GM12878 (cell line): ENCODE results near the gene PTPRJ. TPM values are rescaled to one million over a fixed set of nuclear protein-coding genes. Genes with fewer than 3 reads are reported as not detected.

ENCODE experiments used
- ATAC-seq: fragments of 200-7000 bp; cut with Tn5 transposase; 3 replicates; pipeline ENCODE4 v1.9.1; 2020; ENCODE audit warnings: mild to moderate bottlenecking, moderate library complexity
- BruUV-seq: library from RNA; stranded (reverse); fragments of 400-500 nt; replicated peaks from 2 replicates; lab custom pipeline; 2021; lab: Mats Ljungman, UMichigan
- CTCF ChIA-PET: fragments of 300-600 bp; sonication (Branson Sonifier 250); formaldehyde crosslinking; extraction: SDS; loops from one replicate; lab custom pipeline; 2021; ENCODE audit warnings: inconsistent platforms; lab: Yijun Ruan, JAX
- POLR2A ChIA-PET: fragments of 350-600 bp; formaldehyde crosslinking; extraction: SDS; loops from one replicate; lab custom pipeline; 2021; ENCODE audit warnings: inconsistent platforms; lab: Charles Lee
- RAD21 ChIA-PET: fragments of 300-600 bp; sonication (Branson Sonifier 250); formaldehyde crosslinking; loops from one replicate; lab custom pipeline; 2023; ENCODE audit warnings: antibody characterized with exemption; ENCODE audit not compliant: unreplicated experiment; lab: Charles Lee
- SMC1A ChIA-PET: fragments of 300-600 bp; sonication (Branson Sonifier 250); formaldehyde crosslinking; loops from one replicate; lab custom pipeline; 2023; ENCODE audit not compliant: unreplicated experiment, uncharacterized antibody; lab: Charles Lee
- DNase-seq: peaks from one replicate; pipeline ENCODE4 v3.0.0-alpha.2; 2011; ENCODE audit warnings: low read depth, low spot score
- FAIRE-seq: peaks from 3 replicates; lab custom pipeline; 2011; peaks lifted over from hg19 to GRCh38; lab: Jason Lieb, UNC
- H2AFZ ChIP-seq: 2 replicates; pipeline ENCODE4 v1.6.0; 2011; ENCODE audit warnings: low read depth, low read length, control low read depth; ENCODE audit not compliant: control insufficient read depth
- H3K27ac ChIP-seq: 2 replicates; pipeline ENCODE4 v1.5.1; 2011; ENCODE audit warnings: control low read depth; ENCODE audit not compliant: control insufficient read depth, insufficient read depth
- H3K27me3 ChIP-seq, 2 experiments: replicated peaks in 1 of 2; 2 replicates each; pipeline versions ENCODE4 v1.6.0 to v1.6.1; 2011; ENCODE audit warnings: low read length in 1 of 2; ENCODE audit not compliant: control insufficient read depth in 2 of 2, insufficient read depth in 2 of 2
- H3K36me3 ChIP-seq, 2 experiments: 2 replicates each; pipeline ENCODE4 v1.5.1; 2011; ENCODE audit warnings: low read length in 1 of 2; ENCODE audit not compliant: control insufficient read depth in 2 of 2, insufficient read depth in 2 of 2
- H3K4me1 ChIP-seq: 2 replicates; pipeline ENCODE4 v1.6.1; 2011; ENCODE audit warnings: mild to moderate bottlenecking, low read length, moderate library complexity, mixed read lengths; ENCODE audit not compliant: control insufficient read depth, insufficient read depth
- H3K4me2 ChIP-seq: 2 replicates; pipeline ENCODE4 v1.6.0; 2011; ENCODE audit warnings: control low read depth; ENCODE audit not compliant: control insufficient read depth, insufficient read depth
- H3K4me3 ChIP-seq: fragments of 200-600 bp; sonication (generic); 2 replicates; pipeline ENCODE4 v1.5.1; 2016
- H3K79me2 ChIP-seq: 2 replicates; pipeline ENCODE4 v1.6.0; 2011; ENCODE audit warnings: low read length; ENCODE audit not compliant: control insufficient read depth, insufficient read depth
- H3K9ac ChIP-seq: 2 replicates; pipeline ENCODE4 v1.8.0; 2011; ENCODE audit warnings: low read length, control low read depth, mixed read lengths; ENCODE audit not compliant: control insufficient read depth, insufficient read depth
- H3K9me3 ChIP-seq: replicated peaks from 3 replicates; pipeline ENCODE4 v1.5.1; 2011; ENCODE audit warnings: mild to moderate bottlenecking, low read length; ENCODE audit not compliant: control insufficient read depth, insufficient read depth
- H4K20me1 ChIP-seq: 2 replicates; pipeline ENCODE4 v1.6.0; 2011; ENCODE audit not compliant: control insufficient read depth, insufficient read depth
- ATF2 ChIP-seq: IDR thresholded peaks from 2 replicates; pipeline ENCODE4 v1.6.1; 2012; ENCODE audit warnings: low read length, inconsistent platforms
- CBFB ChIP-seq: IDR thresholded peaks from 2 replicates; pipeline ENCODE4 v1.6.1; 2016; ENCODE audit warnings: antibody characterized with exemption, low read depth
- CBX5 ChIP-seq: sonication (generic); IDR thresholded peaks from 2 replicates; pipeline ENCODE4 v1.6.1; 2016; ENCODE audit warnings: low read depth, moderate library complexity, mild to moderate bottlenecking, inconsistent platforms
- CHD2 ChIP-seq: IDR thresholded peaks from 2 replicates; pipeline ENCODE4 v1.6.1; 2011; ENCODE audit warnings: low read depth, low read length, improper control_type of control experiment, borderline replicate concordance
- CUX1 ChIP-seq: IDR thresholded peaks from 2 replicates; pipeline ENCODE4 v1.6.1; 2012; ENCODE audit warnings: improper control_type of control experiment, low read depth, low read length; ENCODE audit not compliant: insufficient replicate concordance
- EZH2 ChIP-seq: IDR thresholded peaks from 2 replicates; pipeline ENCODE4 v1.6.1; 2012; ENCODE audit warnings: low read depth, mild to moderate bottlenecking, control low read depth, inconsistent platforms, low read length, borderline replicate concordance; ENCODE audit not compliant: control insufficient read depth
- IRF4 ChIP-seq: IDR thresholded peaks from 2 replicates; pipeline ENCODE4 v1.6.1; 2011; ENCODE audit warnings: low read depth, low read length
- MXI1 ChIP-seq: fragments of 150-350 bp; IDR thresholded peaks from 2 replicates; pipeline ENCODE4 v1.6.1; 2011; ENCODE audit warnings: low read depth, mild to moderate bottlenecking, inconsistent platforms, low read length, improper control_type of control experiment
- NBN ChIP-seq: fragments of 450-650 bp; IDR thresholded peaks from 2 replicates; pipeline ENCODE4 v1.6.1; 2016
- NFYA ChIP-seq: IDR thresholded peaks from 2 replicates; pipeline ENCODE4 v1.6.1; 2011; ENCODE audit warnings: low read depth, mild to moderate bottlenecking, low read length, improper control_type of control experiment, borderline replicate concordance
- RFX5 ChIP-seq: IDR thresholded peaks from 2 replicates; pipeline ENCODE4 v1.6.1; 2011; ENCODE audit warnings: low read depth, low read length, improper control_type of control experiment
- SIX5 ChIP-seq: IDR thresholded peaks from 2 replicates; pipeline ENCODE4 v1.6.1; 2011; ENCODE audit warnings: mild to moderate bottlenecking, low read depth, low read length, moderate library complexity; ENCODE audit not compliant: severe bottlenecking
- SP1 ChIP-seq: IDR thresholded peaks from one replicate; pipeline ENCODE4 v1.6.1; 2011; ENCODE audit warnings: low read depth, low read length
- SREBF1 ChIP-seq: IDR thresholded peaks from 2 replicates; pipeline ENCODE4 v1.6.1; 2012; ENCODE audit warnings: mild to moderate bottlenecking, low read length
- WRNIP1 ChIP-seq: IDR thresholded peaks from 2 replicates; pipeline ENCODE4 v1.6.1; 2011; ENCODE audit warnings: low read depth, low read length, improper control_type of control experiment, borderline replicate concordance
- WGBS: methylation state at CpG from one replicate; pipeline ENCODE4 v1.1.6; 2016; ENCODE audit warnings: low lambda C conversion rate; ENCODE audit not compliant: insufficient replicate concordance, insufficient coverage; ENCODE audit errors: missing lambda C conversion rate; 5-methylcytosine and 5-hydroxymethylcytosine counted together
- in situ Hi-C: fragments of 300-500 bp; cut with MboI; formaldehyde crosslinking; loops from 9 replicates; pipeline ENCODE4 v1.14.3; 2018; ENCODE audit warnings: mixed read lengths
- intact Hi-C: fragments of 100-400 bp; cut with micrococcal nuclease; formaldehyde crosslinking; loops from one replicate; pipeline ENCODE4 v1.14.2; 2022; ENCODE audit not compliant: unreplicated experiment
- polyA plus RNA-seq, 11 experiments: library from polyadenylated mRNA; depleted of rRNA in 4 of 11; unstranded in 6 of 11; stranded (reverse) in 5 of 11; fragments of >200 nt; fragmentation: Nextera tagmentation in 4 of 11; fragmentation: Illumina TruSeq in 1 of 11; extraction: Ambion mirVana in 4 of 11; extraction: Trizol in 1 of 11; gene quantifications; 1 replicate in 1 of 11; 2 replicates in 10 of 11; pipeline versions ENCODE4 v1.2.1 to v1.2.3, GENCODE V29; 2011 to 2016; ENCODE audit warnings: inconsistent platforms in 2 of 11, missing spikeins in 2 of 11, low read depth in 1 of 11
- total RNA-seq, 4 experiments: library from RNA; depleted of rRNA in 3 of 4; stranded (reverse); fragments of >200 nt in 3 of 4; fragmentation: Illumina TruSeq in 1 of 4; extraction: Trizol in 1 of 4; gene quantifications; 2 replicates each; pipeline versions ENCODE4 v1.2.1 to v1.2.3, GENCODE V29; 2013 to 2021
- TF ChIP-seq, protein P1 (sequence below): fragments of 450-650 bp; IDR thresholded peaks from 2 replicates; pipeline ENCODE4 v1.6.1; 2017; ENCODE audit warnings: borderline replicate concordance
- TF ChIP-seq, protein P2 (sequence below): IDR thresholded peaks from 2 replicates; pipeline ENCODE4 v1.6.1; 2011; ENCODE audit warnings: borderline replicate concordance, low read depth, mild to moderate bottlenecking, moderate library complexity, mixed read lengths, low read length; ENCODE audit not compliant: insufficient read depth; ENCODE audit errors: extremely low read length

The PTPRJ gene
- total and polyA plus RNA-seq, 10 of the 15 experiments (the other 5 are each of a cell fraction or from before 2014, with no cell fraction given): 0.22 to 22.4 (median 7.4) TPM

GRCh38 chr11:48207881-48208280 is 227.5 kb downstream of the PTPRJ start:
- WGBS: 18% methylated on average over 2 of the region's 2 CpGs
- Histone ChIP-seq H3K79me2 (no peaks in the 10 kb centered on the region), H2AFZ (no peak overlapping the region), H3K9me3 (no peaks in the 10 kb centered on the region), H3K27ac (no peak overlapping the region), H3K27me3 (no peaks in the 10 kb centered on the region), H4K20me1 (no peaks in the 10 kb centered on the region), H3K4me3 (no peak overlapping the region), H3K9ac (no peak overlapping the region), H3K4me1 (no peaks in the 10 kb centered on the region), H3K4me2 (no peak overlapping the region), H3K36me3 (no peaks in the 10 kb centered on the region)
- ATAC-seq: no peak
- SMC1A ChIA-PET: no interaction called here
- FAIRE-seq: no peak
- intact Hi-C loops (no loop called here), in situ Hi-C loops (no loop called here)
- CTCF ChIA-PET: no interaction called here
- RAD21 ChIA-PET: no interaction called here
- TF ChIP-seq SP1 (no peak), EZH2 (no peak), WRNIP1 (no peak), NFYA (no peak), CBX5 (no peak), SREBF1 (no peak), CUX1 (no peak), CBFB (no peak), SIX5 (no peak), MXI1 (no peak), IRF4 (no peak), RFX5 (no peak), ATF2 (no peak), NBN (no peak), CHD2 (no peak)
- TF ChIP-seq, protein P1, sequence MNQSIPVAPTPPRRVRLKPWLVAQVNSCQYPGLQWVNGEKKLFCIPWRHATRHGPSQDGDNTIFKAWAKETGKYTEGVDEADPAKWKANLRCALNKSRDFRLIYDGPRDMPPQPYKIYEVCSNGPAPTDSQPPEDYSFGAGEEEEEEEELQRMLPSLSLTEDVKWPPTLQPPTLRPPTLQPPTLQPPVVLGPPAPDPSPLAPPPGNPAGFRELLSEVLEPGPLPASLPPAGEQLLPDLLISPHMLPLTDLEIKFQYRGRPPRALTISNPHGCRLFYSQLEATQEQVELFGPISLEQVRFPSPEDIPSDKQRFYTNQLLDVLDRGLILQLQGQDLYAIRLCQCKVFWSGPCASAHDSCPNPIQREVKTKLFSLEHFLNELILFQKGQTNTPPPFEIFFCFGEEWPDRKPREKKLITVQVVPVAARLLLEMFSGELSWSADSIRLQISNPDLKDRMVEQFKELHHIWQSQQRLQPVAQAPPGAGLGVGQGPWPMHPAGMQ: no peak
- TF ChIP-seq, protein P2, sequence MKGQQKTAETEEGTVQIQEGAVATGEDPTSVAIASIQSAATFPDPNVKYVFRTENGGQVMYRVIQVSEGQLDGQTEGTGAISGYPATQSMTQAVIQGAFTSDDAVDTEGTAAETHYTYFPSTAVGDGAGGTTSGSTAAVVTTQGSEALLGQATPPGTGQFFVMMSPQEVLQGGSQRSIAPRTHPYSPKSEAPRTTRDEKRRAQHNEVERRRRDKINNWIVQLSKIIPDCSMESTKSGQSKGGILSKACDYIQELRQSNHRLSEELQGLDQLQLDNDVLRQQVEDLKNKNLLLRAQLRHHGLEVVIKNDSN: no peak
- DNase-seq: no peak
- POLR2A ChIA-PET: no interaction called here
- no TSS peak for BruUV-seq
